GM19240 (cell line): ENCODE measurements around the gene CHRNE.
A peak's percentile ranks its signal among the peaks of the same experiment; 100 is the strongest.

ENCODE experiments used
- DNase-seq: peaks from one replicate; pipeline ENCODE4 v3.0.0; 2011; ENCODE audit warnings: low spot score; ENCODE audit not compliant: insufficient read length

The CHRNE gene

DNA sequence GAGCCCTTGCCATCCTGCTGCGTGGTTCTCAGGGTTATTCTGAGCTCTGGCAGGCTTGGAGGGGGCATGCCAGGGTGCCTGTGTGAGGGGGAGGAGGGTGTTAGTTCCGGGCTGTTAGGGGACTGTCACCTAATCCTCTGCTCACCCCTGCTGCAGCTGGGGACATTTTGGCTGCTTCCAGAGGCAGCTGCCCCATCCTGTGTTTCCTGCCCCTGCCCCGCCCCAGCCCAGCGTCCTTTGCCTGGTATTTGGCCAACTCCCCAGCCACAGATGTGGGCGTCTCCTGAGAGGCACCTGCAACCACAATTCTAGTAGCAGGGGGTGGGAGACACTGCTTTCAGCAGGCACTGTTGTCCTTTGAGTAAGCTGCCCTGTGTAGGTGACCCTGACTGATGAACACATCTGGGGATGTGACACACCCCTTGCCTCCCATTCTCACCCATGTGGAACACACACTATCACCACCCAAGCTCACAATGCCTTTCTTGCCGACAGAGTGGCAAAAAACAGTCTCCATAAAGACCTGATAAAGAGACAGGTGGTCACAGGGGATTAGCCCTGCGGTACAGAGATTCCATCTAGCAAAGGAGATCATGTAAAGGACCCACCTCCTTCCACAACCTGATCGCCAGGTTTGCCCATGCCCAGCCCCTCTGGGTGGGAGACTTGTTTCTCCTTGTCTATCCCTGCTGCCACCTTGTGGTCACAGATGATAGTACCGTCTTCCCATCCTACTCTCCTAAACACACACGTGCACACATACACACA is at the start of gene CHRNE:
Gene CHRNE (minus strand): TSS at position 48 of the 768 bp plus-strand sequence. CDS start 35 bp downstream, at position 13.
- peak; percentile 33 for DNase-seq

DNA sequence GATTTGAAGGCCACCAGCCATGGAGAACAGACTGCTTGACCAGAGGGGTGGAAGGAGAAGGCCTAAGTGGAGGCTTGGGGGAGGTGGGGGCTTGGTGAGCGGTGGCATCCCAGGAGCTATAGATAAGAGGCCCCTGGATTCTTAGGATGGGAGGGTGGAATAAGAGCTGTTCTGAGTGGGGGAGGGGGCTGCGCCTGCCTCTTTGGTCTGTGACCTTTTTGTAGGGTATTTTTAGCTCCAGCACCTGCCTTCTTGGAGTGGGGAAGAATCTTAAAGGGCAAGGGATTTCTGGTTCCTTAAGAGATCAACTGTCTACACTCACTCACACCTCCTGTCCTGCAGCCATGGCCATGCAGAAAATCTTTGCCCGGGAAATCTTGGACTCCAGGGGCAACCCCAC is 48.6 kb upstream of the CHRNE start:
- DNase-seq = no peak

DNA sequence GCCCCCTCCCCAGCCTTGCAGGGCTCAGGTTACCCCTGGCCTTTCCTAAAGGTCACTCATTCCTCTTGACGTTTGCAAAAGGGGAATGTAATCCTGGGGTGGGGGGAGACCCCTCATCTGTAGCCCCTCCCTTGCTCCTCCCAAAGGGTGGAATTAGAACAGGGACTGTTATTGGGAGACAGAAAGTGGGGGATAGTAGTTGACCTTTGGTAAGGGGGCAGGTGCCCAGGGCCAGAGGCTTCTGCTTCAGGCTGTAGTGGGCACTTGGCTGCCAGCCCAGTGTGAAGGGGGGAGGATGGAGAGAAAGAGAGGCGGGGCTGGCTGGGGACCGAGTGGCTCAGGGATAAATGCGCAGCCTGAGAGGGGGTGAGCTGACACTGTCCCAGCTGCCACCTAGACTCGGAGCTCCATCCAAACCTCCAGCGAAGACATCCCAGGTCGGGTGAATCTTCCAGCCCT is 47.9 kb upstream of the CHRNE start, which contains the start of gene ENO3:
Gene ENO3 (plus strand): TSS at position 374 of the 459 bp plus-strand sequence. CDS start 711 bp downstream, outside the sequence.
- DNase-seq = no peak

DNA sequence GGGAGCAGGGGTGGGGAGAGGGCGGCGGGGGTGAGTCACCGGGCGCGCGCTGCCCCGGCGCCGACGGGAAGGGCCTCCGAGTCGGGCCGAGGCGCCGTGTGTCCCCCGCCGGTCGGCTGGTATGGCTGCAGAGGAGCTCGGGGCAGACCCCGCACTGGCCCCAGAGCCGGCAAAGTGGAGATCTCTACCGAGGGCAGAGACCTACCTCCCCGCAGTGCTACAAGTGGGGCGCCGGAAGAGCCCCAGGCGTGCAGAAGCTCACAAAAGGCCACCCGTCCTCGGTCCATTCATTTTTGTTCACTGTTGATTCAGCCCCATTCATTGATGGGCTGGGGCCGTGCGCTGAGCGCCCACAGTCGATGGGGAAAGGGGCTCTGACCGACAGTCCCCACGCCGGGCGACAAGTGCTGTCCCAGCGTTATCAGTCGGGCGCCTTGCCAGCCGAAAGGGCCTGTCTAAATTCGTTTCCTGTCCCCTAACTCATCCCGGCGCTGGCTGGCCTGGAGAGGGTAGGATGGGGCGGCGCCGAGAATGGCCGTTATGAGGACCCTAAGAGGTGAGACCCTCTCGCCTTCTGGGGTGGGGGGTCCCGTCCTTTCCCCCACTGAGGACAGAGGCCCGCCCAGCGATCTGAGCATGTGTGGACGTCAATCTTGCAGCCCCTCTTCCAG is 47.3 kb upstream of the CHRNE start:
- peak; percentile 34 for DNase-seq

DNA sequence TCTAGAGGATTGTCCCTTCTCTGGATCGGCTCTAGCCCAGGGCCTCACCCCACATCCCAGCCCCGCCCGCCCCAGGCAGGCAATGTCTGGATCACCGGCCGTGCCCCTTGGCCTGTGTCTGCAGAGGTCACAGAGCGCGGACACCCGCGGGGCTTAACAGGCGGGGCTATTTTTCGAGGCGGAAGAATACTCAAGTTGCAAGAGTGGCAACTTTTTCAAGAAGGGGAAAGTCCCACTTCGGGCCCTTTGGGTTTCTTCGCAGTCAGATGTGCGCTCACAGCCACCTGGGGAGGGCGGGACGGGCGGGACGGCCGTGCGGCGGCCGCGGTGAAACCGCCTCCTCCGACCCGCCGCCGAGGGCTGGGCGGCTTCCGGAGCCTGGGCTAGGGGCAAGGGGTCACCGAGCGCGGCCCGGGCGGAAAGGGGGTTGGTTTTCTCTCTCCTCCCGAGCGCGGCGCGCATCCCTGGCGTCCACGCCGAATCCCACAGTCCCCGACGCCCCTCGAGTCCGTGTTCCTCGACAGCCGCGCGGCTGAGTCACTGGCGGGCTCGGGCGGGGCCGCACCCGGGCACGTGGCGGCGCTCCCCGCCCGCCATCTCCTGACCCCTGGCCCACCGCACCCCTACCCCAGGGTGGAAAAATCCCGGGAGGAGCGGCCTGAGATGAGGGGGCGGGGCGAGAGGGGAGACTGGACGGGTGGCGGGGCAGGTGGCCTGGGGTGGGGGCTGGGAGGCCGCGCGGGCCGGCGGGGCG is 46.6 kb upstream of the CHRNE start:
- DNase-seq = peak; percentile 68

DNA sequence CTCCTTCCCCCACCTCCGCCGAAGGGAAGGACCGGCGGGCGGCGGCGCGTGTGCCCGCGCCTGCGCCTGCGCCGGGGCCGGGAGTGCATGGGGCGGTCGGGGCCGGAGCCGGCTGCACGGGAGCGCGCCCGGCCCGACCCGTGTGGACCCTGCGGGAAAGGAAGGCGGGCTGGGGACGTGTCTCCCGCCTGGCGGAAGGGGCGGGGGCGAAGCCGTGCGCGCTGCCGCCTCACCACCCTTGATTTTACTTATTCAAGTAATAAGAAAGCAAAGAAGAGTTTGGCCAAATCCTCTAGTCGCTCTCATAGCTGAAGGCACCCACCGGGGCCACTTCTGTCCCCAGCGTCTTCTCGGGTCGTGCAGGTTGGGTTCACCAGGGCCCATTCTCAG is 46.0 kb upstream of the CHRNE start:
- peak; percentile 70 for DNase-seq

DNA sequence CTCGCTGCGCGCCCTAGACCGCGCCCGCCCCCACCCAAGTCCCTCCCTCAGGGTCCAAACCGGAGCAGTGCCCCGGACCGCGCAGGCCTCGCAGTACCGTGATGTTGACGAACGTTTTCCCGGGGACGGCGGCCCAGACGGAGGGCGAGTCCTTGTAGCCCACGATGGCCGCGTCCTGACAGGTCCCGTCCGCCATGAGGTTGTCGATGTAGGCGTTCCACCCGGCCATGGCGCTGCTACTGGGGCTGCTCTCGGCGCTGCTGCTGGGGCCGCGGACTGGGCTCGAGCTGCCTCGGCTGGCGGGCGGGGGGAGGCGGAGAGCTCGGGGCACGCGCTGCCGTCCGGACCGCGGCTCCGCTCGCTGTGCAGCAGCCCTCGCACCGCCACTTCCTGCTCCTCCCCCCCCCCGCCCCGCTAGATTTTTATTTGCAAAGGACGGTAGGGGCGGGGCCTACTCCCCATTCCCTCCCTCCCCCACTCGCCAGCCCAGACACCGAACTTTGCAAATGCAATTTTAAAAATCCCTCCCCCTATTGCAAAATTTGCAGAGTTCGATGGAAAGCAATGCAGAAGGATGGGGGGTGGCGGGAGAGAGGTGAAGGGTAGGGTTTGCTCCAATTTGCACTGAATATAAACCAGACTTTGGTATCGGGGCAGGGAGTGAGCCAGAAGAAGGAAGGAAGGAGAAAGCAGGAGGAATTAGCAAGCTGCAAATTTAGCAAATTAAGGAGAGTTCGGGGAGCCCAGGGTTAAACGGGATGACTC is 45.5 kb upstream of the CHRNE start, which contains the start of gene PFN1:
Gene PFN1 (minus strand): TSS at position 365 of the 765 bp plus-strand sequence. CDS start 136 bp downstream, at position 229.
- DNase-seq = peak; percentile 45

DNA sequence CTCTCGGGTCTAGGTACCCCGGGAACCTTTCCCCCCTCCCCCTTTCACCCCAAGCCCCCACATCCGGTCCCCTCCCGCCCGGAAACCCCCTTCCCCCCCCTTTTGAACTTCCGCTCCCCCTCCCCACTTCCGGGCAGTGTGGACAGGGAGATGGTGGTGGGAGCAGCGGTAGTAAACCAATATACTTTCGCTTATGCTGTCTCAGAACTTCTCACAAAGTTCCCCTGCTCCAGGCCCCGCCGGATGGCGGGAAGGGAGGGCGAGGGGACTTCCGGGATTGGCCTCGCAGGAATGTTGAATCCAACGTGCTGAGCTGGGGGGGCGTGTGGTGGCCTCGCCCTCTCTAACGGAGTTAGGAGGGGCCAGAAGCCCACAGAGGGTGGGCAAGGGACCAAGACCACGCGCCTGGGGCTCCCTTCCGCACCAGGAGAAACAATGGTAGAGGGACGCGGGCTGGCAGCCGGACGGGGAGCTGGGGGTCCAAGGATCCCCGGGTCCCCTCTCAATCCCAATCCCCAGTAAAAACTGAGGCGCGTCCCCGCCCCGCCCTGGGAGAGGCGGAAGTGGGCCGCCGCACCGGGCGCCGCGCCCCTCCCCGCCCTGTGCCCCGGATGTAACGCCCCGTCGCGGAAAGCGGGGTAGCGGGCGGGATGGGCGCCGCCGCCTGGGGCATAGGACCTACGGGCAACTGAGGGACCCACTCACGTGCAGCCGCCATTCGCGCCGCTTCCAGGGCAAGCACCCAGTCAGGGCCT is 44.7 kb upstream of the CHRNE start:
- peak; percentile 36 for DNase-seq

DNA sequence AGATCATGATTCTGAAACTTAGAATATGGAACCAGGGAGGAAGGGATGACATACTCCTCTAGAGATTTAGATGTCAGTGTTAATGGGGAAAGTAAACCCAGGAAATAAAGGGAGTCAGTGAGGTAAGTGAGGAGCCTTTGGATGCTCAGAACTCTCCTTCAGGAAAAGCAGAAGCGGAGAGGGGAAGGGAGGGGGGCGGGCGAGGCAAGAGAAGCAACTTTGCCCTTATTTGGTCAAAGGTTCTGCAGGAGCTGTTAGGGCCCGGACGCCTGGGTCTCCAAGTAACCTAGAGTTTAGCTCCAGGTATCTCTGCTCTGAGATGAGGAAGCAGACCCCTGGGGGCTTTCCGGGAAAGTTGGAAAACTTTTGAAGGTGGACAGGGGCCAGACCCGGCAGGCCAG is 44.1 kb upstream of the CHRNE start:
- no peak for DNase-seq

DNA sequence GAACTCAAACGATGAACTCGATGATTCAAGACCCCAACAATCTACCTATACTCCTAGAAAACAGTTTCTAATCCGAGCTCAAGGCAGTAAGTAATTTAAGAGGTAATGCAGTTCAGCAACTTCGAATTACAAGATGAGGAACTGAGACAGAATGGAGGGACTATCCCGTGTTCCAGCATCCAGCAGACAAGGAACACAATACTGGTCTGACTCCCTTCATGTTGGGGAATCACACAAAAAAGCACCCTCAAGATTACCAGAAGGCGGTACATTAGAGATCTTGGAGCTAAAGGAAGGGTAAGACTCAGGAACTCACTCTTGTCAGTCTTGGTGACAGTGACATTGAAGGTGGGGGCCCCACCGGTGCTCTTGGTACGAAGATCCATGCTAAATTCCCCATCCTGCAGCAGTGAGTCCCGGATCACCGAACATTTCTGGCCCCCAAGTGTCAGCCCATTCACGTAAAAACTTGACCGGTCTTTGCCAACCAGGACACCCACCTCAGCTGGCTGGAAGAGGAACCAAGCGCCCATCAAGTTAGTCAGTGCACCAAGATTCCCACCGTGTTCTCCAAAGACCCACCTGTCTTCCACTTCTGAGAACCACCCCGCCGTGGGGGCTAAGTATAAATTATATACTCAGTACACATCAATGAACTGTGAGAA is 43.5 kb upstream of the CHRNE start:
- no peak for DNase-seq

DNA sequence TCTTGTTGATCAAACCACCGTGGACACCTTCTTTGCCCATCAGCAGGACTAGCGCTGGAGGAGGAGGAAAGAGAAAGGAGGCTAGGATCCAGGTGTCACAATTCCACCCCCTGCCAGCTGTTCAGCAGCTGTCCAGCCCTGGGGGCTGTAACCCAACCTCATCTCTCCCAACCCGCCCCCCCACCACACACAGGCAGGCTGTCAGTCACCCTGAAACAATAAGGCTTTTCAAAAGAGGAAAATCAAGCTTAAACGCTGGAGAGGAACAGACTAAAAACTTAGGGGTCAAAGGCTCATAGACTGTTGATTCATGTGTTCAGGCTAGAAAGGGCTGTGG is 43.0 kb upstream of the CHRNE start:
- no peak for DNase-seq

DNA sequence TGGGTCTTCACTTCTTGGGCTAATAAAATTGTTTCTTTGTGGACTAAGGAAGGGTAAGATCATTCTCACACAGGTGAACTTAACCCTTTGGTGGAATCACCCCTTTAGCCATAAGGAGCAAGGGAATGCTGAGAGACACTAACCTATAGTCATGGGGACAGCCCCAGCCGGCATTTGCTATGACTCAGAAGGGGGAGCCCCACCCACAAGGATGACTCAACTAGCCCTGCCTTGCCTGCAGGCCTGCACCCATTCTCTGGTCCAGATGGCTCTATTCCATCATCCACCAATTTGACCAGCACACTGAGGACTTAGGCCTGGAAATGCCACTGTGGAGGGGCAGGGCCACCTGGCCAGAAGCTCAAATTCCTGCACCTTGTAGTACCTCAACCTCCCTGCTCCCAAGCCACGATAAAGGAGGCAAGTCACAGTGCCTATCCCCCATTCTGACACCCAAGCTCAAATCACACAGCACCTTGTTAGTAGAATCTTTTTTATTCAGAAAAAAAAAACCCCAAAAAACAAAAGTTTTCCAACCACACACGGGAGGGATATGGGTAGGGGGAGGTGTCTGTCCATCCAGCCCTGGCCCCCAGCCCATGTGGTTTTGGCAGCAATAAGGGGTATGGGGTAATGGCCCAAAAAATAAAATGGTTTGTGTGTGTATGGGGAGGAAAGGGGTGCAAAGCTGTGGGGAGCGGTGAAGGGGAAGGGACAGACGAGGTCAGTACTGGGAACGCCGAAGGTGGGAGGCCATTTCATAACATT is 42.5 kb upstream of the CHRNE start:
- DNase-seq = peak; percentile 35

DNA sequence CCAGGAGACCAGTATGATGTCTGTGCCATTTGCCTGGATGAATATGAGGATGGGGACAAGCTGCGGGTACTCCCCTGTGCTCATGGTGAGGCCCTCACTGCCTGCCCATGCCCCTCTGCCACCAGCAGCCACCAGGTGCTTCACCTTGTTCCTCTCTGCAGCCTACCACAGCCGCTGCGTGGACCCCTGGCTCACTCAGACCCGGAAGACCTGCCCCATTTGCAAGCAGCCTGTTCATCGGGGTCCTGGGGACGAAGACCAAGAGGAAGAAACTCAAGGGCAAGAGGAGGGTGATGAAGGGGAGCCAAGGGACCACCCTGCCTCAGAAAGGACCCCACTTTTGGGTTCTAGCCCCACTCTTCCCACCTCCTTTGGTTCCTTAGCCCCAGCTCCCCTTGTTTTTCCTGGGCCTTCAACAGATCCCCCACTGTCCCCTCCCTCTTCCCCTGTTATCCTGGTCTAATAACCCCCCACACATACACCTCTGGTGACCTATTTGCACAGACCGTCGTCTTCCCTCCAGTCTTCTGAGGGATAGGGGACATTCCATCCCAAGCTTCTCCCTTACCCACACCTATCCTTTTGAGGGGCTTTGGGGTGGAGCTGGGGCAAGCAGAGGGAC is 41.8 kb upstream of the CHRNE start:
- no peak for DNase-seq

DNA sequence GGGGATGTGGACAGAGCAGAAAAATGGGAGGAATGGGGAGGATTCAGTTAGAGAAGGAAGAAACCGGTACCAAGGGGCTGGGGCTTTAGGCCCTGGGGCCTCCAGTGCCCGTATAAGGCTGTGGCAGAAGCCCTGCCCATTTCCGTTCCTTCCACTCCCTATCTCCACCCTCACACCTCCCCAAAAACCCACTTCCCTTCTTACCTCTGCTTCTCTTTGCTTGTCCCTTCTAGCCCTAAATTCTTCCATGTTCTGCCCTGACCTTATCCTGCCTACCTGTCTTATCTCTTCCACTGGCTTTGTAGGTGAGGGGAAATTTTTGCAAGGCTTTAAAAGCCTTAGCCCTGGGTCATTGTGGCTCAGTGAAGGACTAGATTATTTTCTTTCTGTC is 41.3 kb upstream of the CHRNE start:
- no peak for DNase-seq

DNA sequence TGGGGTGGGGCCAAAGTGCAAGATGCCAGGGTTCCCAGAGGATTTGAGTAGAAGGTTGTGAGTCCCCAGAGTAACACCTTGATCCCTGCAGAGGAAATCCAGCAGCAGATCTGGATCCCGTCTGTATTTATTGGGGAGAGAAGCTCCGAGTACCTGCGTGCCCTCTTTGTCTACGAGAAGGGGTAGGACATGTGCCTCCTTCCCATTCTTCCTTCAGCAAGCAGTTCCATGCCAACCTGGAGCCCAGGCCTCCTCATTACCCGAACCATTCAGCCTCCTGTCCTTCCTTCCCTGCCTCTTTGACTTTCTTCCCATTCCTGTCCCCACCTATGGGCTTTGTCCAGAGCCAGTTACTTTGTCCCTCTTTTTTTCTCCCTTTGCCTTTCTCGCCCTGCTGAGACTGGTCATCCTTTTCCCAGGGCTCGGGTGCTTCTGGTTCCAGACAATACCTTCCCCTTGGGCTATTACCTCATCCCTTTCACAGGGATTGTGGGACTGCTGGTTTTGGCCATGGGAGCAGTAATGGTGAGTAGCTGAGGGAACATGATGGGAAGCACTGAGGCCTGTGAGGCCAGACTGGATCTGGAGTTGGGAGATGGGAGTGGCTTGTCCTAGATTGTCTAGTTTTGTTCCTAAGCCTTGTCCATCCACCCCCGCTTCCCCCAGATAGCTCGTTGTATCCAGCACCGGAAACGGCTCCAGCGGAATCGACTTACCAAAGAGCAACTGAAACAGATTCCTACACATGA is 40.0 kb upstream of the CHRNE start:
- no peak for DNase-seq

DNA sequence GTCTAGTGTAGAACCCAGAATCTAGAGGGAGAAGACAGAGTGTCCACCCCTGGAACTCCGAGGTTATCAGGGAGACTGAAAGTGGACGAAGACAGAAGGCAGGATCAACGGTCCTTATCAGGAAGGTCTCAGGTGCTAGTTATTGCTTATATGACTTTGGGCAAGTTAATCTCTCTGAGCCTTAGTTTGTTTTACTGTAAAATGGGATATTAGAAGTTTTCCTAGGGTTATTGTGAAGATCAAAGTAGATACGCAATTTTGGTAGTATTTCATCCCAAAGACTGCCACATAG is 38.4 kb upstream of the CHRNE start:
- DNase-seq = no peak

DNA sequence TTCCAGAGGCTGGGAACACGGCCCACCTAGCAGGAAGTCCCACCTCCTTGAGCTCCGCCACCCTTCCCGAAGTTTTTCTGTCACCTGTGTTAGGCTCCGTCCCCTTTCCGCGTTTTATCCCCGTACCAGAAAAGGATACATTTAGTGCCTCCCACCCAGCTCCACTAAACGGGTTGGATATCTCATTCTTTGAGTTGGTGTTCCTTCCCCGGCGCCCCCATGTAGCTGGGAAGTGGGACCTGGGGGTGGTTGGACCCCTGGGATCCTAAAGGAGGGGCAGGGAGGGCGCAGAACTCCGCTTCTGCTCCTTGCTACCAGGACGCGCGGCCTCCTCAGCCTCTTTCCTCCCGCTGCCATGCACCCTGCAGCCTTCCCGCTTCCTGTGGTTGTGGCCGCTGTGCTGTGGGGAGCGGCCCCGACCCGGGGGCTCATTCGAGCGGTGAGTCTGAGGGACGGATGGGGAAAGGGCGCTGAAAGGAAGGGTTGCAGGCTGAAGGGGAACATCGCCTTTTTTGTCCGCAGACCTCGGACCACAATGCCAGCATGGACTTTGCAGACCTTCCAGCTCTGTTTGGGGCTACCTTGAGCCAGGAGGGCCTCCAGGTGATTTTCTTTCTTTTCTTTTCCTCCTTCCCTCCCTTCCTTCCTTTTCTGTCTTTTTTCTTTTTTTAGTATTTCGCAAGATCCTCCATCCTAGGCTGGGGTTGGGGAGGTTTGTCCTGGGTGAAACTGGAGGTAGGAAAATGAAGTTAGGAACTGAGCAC is 37.8 kb upstream of the CHRNE start:
- no peak for DNase-seq
